ENCODE results near the gene GPALPP1.
"Not testable (repeated sequence)": the region's sequence is repeated elsewhere in the genome, so short reads cannot be mapped to it uniquely, and the experiment has no call there.

- not testable (repeated sequence) for TF ChIP-seq CTCF (IDR thresholded peaks at IDR 0.05); POLR2AphosphoS5 (IDR thresholded peaks at IDR 0.05); EP300 (IDR thresholded peaks at IDR 0.05; ENCODE audit: low read depth)
Observed at GRCh38 chr13:45063889-45064288, 74.6 kb downstream of the GPALPP1 start.

Measured in transverse colon (tissue), 4 donors.